Parathyroid adenoma (tissue), 2 donors: ENCODE data around the gene GRAMD2B.

ENCODE experiments used
- H2AFZ ChIP-seq: fragments of 300-600 bp; sonication (generic); one replicate; pipeline ENCODE4 v1.7.0; 2017; ENCODE audit warnings: antibody characterized with exemption, mild to moderate bottlenecking
- H3K27ac ChIP-seq: fragments of 300-600 bp; sonication (generic); one replicate; pipeline ENCODE4 v1.7.0; 2017
- H3K27me3 ChIP-seq: fragments of 300-600 bp; sonication (generic); one replicate; pipeline ENCODE4 v1.7.0; 2017; ENCODE audit warnings: low read length; ENCODE audit not compliant: control insufficient read depth, insufficient read depth
- H3K36me3 ChIP-seq: fragments of 300-600 bp; sonication (generic); one replicate; pipeline ENCODE4 v1.7.0; 2017; ENCODE audit warnings: low read length; ENCODE audit not compliant: control insufficient read depth, insufficient read depth
- H3K4me1 ChIP-seq: fragments of 300-600 bp; sonication (generic); one replicate; pipeline ENCODE4 v1.7.0; 2017; ENCODE audit warnings: control low read depth
- H3K4me2 ChIP-seq: fragments of 300-600 bp; sonication (generic); one replicate; pipeline ENCODE4 v1.7.0; 2017; ENCODE audit warnings: low read length
- H3K4me3 ChIP-seq: fragments of 300-600 bp; sonication (generic); one replicate; pipeline ENCODE4 v1.7.0; 2017; ENCODE audit warnings: low read depth, low read length
- H3K79me2 ChIP-seq: fragments of 300-600 bp; sonication (generic); one replicate; pipeline ENCODE4 v1.7.0; 2017; ENCODE audit warnings: control low read depth
- H3K9ac ChIP-seq: fragments of 300-600 bp; sonication (generic); one replicate; pipeline ENCODE4 v1.7.0; 2017; ENCODE audit warnings: mild to moderate bottlenecking
- H3K9me3 ChIP-seq: fragments of 300-600 bp; sonication (generic); one replicate; pipeline ENCODE4 v1.7.0; 2017; ENCODE audit warnings: low read length; ENCODE audit not compliant: control insufficient read depth
- CTCF ChIP-seq: fragments of 300-600 bp; sonication (generic); IDR thresholded peaks from one replicate; pipeline ENCODE4 v1.7.0; 2017; ENCODE audit warnings: antibody characterized with exemption, mild to moderate bottlenecking
- donor health status: primary hyperparathyroidism.

The GRAMD2B gene

DNA sequence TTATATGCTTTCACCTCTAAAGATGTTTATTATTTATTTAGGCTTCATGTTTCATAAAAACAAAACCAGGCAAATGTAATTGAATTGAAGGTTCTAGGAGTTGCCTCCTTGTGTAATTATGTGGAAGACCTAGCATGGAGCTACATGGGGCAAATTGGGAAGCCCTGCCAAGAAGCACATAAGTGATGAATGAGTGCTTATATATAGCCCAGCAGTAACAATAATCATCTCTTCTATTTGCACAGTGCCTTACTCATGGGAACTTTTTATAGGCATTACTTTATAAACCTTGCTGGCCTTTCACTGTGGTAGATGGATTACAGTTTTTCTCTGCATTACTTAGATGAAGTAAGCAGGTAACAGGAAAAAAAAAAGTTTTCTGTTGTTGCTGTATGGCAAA lies 40.0 kb upstream of the GRAMD2B start:
- H3K27ac ChIP-seq: no peak overlapping the region
- H3K4me3 ChIP-seq: no peak overlapping the region
- H3K9me3 ChIP-seq: no peaks in the 10 kb centered on the region
- H2AFZ ChIP-seq: no peak overlapping the region
- H3K4me1 ChIP-seq: no peaks in the 10 kb centered on the region
- H3K27me3 ChIP-seq: no peaks in the 10 kb centered on the region
- H3K4me2 ChIP-seq: no peak overlapping the region
- no peaks in the 10 kb centered on the region for H3K36me3 ChIP-seq
- no peak overlapping the region for H3K9ac ChIP-seq
- no peaks in the 10 kb centered on the region for H3K79me2 ChIP-seq
- TF ChIP-seq CTCF: no peak

GRCh38 chr5:126383776-126384175 lies 39.4 kb upstream of the GRAMD2B start:
- H3K4me2 ChIP-seq: no peak overlapping the region
- H2AFZ ChIP-seq: no peak overlapping the region
- H3K4me3 ChIP-seq: no peak overlapping the region
- H3K9me3 ChIP-seq: no peaks in the 10 kb centered on the region
- TF ChIP-seq CTCF: no peak
- no peaks in the 10 kb centered on the region for H3K36me3 ChIP-seq
- no peaks in the 10 kb centered on the region for H3K79me2 ChIP-seq
- no peak overlapping the region for H3K9ac ChIP-seq
- H3K27ac ChIP-seq: no peak overlapping the region
- no peaks in the 10 kb centered on the region for H3K27me3 ChIP-seq
- H3K4me1 ChIP-seq: no peaks in the 10 kb centered on the region

GRCh38 chr5:126384985-126385384 lies 38.2 kb upstream of the GRAMD2B start:
- Histone ChIP-seq H3K4me3 (no peak overlapping the region), H3K79me2 (no peaks in the 10 kb centered on the region), H2AFZ (no peak overlapping the region), H3K4me2 (no peak overlapping the region), H3K4me1 (no peaks in the 10 kb centered on the region), H3K9ac (no peak overlapping the region), H3K36me3 (no peaks in the 10 kb centered on the region), H3K27ac (no peak overlapping the region), H3K27me3 (no peaks in the 10 kb centered on the region), H3K9me3 (no peaks in the 10 kb centered on the region)
- TF ChIP-seq CTCF: no peak

DNA sequence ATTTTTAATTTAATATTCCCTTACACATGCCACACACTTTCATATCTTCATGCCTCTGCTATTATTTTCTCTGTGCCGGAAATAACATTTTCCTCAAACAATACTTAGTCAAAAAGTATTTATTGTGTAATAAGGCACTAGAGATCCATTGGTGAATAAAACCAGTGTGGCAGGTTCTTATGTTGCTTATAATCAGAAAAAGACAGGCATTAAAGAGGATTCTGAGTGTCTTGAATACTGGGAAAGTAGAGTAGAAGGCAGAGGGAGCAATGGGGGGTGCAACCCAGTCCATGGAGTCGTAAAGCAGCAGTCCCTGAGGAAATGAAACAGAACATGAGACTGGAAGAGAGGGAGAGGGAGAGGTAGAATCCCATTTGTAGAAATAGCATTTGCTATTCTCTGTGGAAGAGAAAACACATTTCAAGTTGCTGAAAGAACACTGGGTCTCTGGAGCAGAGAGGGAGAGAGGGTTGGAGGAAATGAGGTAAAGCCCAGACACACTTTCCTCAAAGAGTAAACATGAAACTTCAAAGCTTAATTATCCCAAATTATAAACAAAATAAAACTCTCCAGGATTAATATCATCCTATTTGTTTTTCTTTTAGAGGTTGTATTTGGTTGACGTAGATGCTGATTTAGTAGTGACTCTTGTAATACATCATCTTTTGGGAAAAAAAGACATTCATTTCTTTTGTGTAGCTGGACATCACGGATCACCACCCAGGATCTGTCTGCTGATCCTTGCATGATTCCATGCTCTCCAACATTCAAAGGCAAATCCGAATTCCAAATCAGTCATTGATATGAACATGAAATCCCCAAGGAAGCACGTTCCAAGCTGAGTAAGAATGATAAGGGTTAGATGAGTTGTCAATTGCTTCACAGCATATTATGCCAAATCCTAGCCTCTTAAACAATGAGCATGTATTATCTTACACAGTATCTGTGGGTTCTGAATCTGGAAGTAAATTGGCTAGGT lies 37.4 kb upstream of the GRAMD2B start:
- no peaks in the 10 kb centered on the region for H3K27me3 ChIP-seq
- H3K36me3 ChIP-seq: no peaks in the 10 kb centered on the region
- no peak overlapping the region for H3K9ac ChIP-seq
- H3K79me2 ChIP-seq: no peaks in the 10 kb centered on the region
- no peak overlapping the region for H2AFZ ChIP-seq
- H3K9me3 ChIP-seq: no peaks in the 10 kb centered on the region
- no peak overlapping the region for H3K4me2 ChIP-seq
- no peak overlapping the region for H3K27ac ChIP-seq
- no peaks in the 10 kb centered on the region for H3K4me1 ChIP-seq
- no peak overlapping the region for H3K4me3 ChIP-seq
- no peak for TF ChIP-seq CTCF

DNA sequence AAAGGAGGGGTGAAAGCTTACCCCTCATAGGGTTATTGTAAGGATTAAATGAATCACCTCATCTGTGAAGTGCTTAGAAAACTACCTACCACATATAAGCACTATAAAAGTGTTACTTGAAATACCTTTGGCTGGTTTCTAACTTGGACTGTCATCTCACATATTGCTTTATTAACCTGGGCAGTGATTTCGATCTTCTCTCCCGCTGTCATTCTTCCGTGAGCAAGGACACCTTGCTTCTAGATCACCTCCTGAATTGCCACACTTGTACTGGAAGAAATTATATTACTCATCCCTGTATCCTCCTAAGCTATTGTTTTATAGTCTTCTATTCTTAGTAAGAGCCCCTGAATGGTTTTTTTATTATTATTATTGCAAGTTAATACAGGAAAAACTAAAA lies 34.0 kb upstream of the GRAMD2B start:
- H2AFZ ChIP-seq: no peak overlapping the region
- H3K27ac ChIP-seq: no peak overlapping the region
- no peaks in the 10 kb centered on the region for H3K36me3 ChIP-seq
- H3K9ac ChIP-seq: no peak overlapping the region
- TF ChIP-seq CTCF: no peak
- H3K4me2 ChIP-seq: no peak overlapping the region
- H3K4me1 ChIP-seq: no peaks in the 10 kb centered on the region
- no peaks in the 10 kb centered on the region for H3K27me3 ChIP-seq
- H3K9me3 ChIP-seq: no peaks in the 10 kb centered on the region
- no peak overlapping the region for H3K4me3 ChIP-seq
- H3K79me2 ChIP-seq: no peaks in the 10 kb centered on the region
